Activated CD8-positive, alpha-beta T cell treated with anti-CD3 and anti-CD28 coated beads for 36 hours (primary cell): Measurements from ENCODE around the gene RPL3. TPM values are rescaled to one million over a fixed set of nuclear protein-coding genes. Genes with fewer than 3 reads are reported as not detected.
A peak's percentile ranks its signal among the peaks of the same experiment; 100 is the strongest.

Source experiments
- ATAC-seq: fragments of 200-7000 bp; cut with Tn5 transposase; one replicate; pipeline ENCODE4 v1.10.0; 2021; ENCODE audit warnings: mild to moderate bottlenecking, moderate library complexity
- CTCF ChIA-PET: fragments of 350-600 bp; sonication (Branson Sonifier 250); formaldehyde crosslinking; loops from one replicate; lab custom pipeline; 2021; ENCODE audit warnings: antibody characterized with exemption; lab: Charles Lee
- POLR2A ChIA-PET: fragments of 350-600 bp; sonication (Branson Sonifier 250); formaldehyde crosslinking; loops from one replicate; lab custom pipeline; 2021; ENCODE audit warnings: antibody characterized with exemption; lab: Charles Lee
- DNase-seq: peaks from one replicate; pipeline ENCODE4 v3.0.0-alpha.2; 2020
- H3K27ac Mint-ChIP-seq: one replicate; pipeline ENCODE4 v1.8.0; 2021; ENCODE audit warnings: mild to moderate bottlenecking, mixed read lengths
- H3K27me3 Mint-ChIP-seq: one replicate; pipeline ENCODE4 v1.8.0; 2021; ENCODE audit warnings: mixed read lengths
- H3K36me3 Mint-ChIP-seq: one replicate; pipeline ENCODE4 v1.8.0; 2021; ENCODE audit warnings: low read depth, mixed read lengths
- H3K4me1 Mint-ChIP-seq: one replicate; pipeline ENCODE4 v1.8.0; 2021; ENCODE audit warnings: low read depth, mixed read lengths
- H3K4me3 Mint-ChIP-seq: one replicate; pipeline ENCODE4 v1.8.0; 2021; ENCODE audit warnings: mild to moderate bottlenecking, moderate library complexity, mixed read lengths
- H3K9me3 Mint-ChIP-seq: one replicate; pipeline ENCODE4 v1.8.0; 2021; ENCODE audit warnings: mixed read lengths
- CTCF ChIP-seq: fragments of 200-600 bp; IDR thresholded peaks from one replicate; pipeline ENCODE4 v1.8.0; 2022; ENCODE audit warnings: antibody characterized with exemption, mild to moderate bottlenecking
- intact Hi-C: fragments of 100-400 bp; cut with micrococcal nuclease; formaldehyde crosslinking; loops from one replicate; pipeline ENCODE4 v1.10.0; 2022
- total RNA-seq, 2 experiments: library from RNA; stranded (reverse); gene quantifications; one replicate each; pipeline ENCODE4 v1.2.3, GENCODE V29; 2021

RPL3 gene
- total RNA-seq, 2 experiments from 2014 or later, result 3,563 to 3,599 TPM

GRCh38 chr22:39266398-39267030 lies 52.9 kb downstream of the RPL3 start:
- intact Hi-C loops, result no loop called here
- Mint-ChIP-seq H3K4me3 (no peak overlapping the region), H3K27me3 (peaks cover 5% of the 10 kb centered on the region), H3K4me1 (peaks cover 9% of the 10 kb centered on the region), H3K36me3 (no peaks in the 10 kb centered on the region), H3K9me3 (peaks cover 8% of the 10 kb centered on the region), H3K27ac (peak overlapping the region; percentile 69)
- no peak for TF ChIP-seq CTCF
- DNase-seq (peak; percentile 65), ATAC-seq (peak; percentile 91)
- CTCF ChIA-PET, result no interaction called here
- POLR2A ChIA-PET, result interaction anchor here (0.8 to 1.6 kb wide), 2 partner anchors 46 to 83 kb away, joined by 3 read pairs; no protein-coding TSS in a partner anchor

- POLR2A ChIA-PET, result interaction anchor here (0.7 to 1.6 kb wide), 2 partner anchors 47 to 50 kb away, joined by 3 read pairs; no protein-coding TSS in a partner anchor
These were observed 54.1 kb downstream of the RPL3 start for GRCh38 chr22:39265143-39265886.

GRCh38 chr22:39264349-39265038 lies 54.9 kb downstream of the RPL3 start:
- no peak overlapping the region for H3K27ac Mint-ChIP-seq
- DNase-seq (no peak), ATAC-seq (no peak)
- H3K4me3 Mint-ChIP-seq, result no peak overlapping the region
- peaks cover 5% of the 10 kb centered on the region for H3K27me3 Mint-ChIP-seq
- peaks cover 15% of the 10 kb centered on the region for H3K9me3 Mint-ChIP-seq
- H3K36me3 Mint-ChIP-seq, result no peaks in the 10 kb centered on the region
- ChIA-PET POLR2A (interaction anchor here (0.6 kb wide), 1 partner anchor 14 kb away, joined by 3 read pairs; no protein-coding TSS in a partner anchor), CTCF (interaction anchor here (1.1 kb wide), 1 partner anchor 52 kb away, joined by 3 read pairs; no protein-coding TSS in a partner anchor)
- peaks cover 9% of the 10 kb centered on the region for H3K4me1 Mint-ChIP-seq
- TF ChIP-seq CTCF, result no peak
- intact Hi-C loops, result no loop called here

More at GRCh38 chr22:39265143-39265886, 54.1 kb downstream of the RPL3 start:
- intact Hi-C loops, result no loop called here
- ATAC-seq (no peak), DNase-seq (no peak)
- no peaks in the 10 kb centered on the region for H3K36me3 Mint-ChIP-seq
- H3K27me3 Mint-ChIP-seq, result peaks cover 5% of the 10 kb centered on the region
- peaks cover 9% of the 10 kb centered on the region for H3K4me1 Mint-ChIP-seq
- no peak for TF ChIP-seq CTCF
- peaks cover 15% of the 10 kb centered on the region for H3K9me3 Mint-ChIP-seq
- H3K27ac Mint-ChIP-seq, result no peak overlapping the region
- CTCF ChIA-PET, result interaction anchor here (1.1 kb wide), 1 partner anchor 52 kb away, joined by 3 read pairs; no protein-coding TSS in a partner anchor
- H3K4me3 Mint-ChIP-seq, result no peak overlapping the region

- no peak overlapping the region for H3K4me3 Mint-ChIP-seq
- H3K4me1 Mint-ChIP-seq, result peaks cover 9% of the 10 kb centered on the region
- H3K27me3 Mint-ChIP-seq, result peaks cover 5% of the 10 kb centered on the region
- peaks cover 15% of the 10 kb centered on the region for H3K9me3 Mint-ChIP-seq
- H3K36me3 Mint-ChIP-seq, result no peaks in the 10 kb centered on the region
- no peak for DNase-seq
- ATAC-seq, result no peak
- ChIA-PET POLR2A (interaction anchor here (0.6 kb wide), 1 partner anchor 15 kb away, joined by 3 read pairs; no protein-coding TSS in a partner anchor), CTCF (no interaction called here)
- no peak overlapping the region for H3K27ac Mint-ChIP-seq
- intact Hi-C loops, result no loop called here
- TF ChIP-seq CTCF, result no peak
These were observed 55.6 kb downstream of the RPL3 start for GRCh38 chr22:39263626-39264348.

Other genes with a start within 250 kb of the RPL3 start
- gene APOBEC3G, start 242.3 kb downstream of the RPL3 start, total RNA-seq, result 10 to 100 TPM; 66.0 to 66.5 TPM
- 1 to 10 TPM; 6.8 to 7.1 TPM for gene APOBEC3H, start 222.4 kb downstream of the RPL3 start, total RNA-seq
- 10 to 100 TPM; 23.6 to 25.0 TPM for gene CBX7, start 166.9 kb downstream of the RPL3 start, total RNA-seq
- 1 to 10 TPM; 1.7 to 3.0 TPM for gene PDGFB, start 74.6 kb downstream of the RPL3 start, total RNA-seq
- 1 to 10 TPM; 2.4 to 3.8 TPM for gene SYNGR1, start 30.4 kb upstream of the RPL3 start, total RNA-seq
- 10 to 100 TPM; 21.6 to 22.8 TPM for gene TAB1, start 80.2 kb upstream of the RPL3 start, total RNA-seq
- gene MGAT3, start 137.4 kb upstream of the RPL3 start, total RNA-seq, result 1 to 10 TPM in 1 of 2 experiments, under 1 TPM in 1; 0.90 to 1.9 TPM
- gene MIEF1, start 182.7 kb upstream of the RPL3 start, total RNA-seq, result 10 to 100 TPM; 48.2 to 51.1 TPM
- 100 to 1,000 TPM; 518 to 536 TPM for gene ATF4, start 200.9 kb upstream of the RPL3 start, total RNA-seq
- gene RPS19BP1, start 213.1 kb upstream of the RPL3 start, total RNA-seq, result 10 to 100 TPM; 68.5 to 71.7 TPM